ENCODE measurements around the gene IFT88.
A peak's percentile ranks its signal among the peaks of the same experiment; 100 is the strongest.

IFT88 gene

GRCh38 chr13:20525601-20526544, 41.1 kb upstream of the IFT88 start, which contains the start of gene CRYL1:
Gene CRYL1 (minus strand): TSS chr13:20525857. CDS start chr13:20525794, 63 bp downstream.
- no peak for TF ChIP-seq CTCF (IDR thresholded peaks at IDR 0.05; ENCODE audit: low read depth, low read length)
- H3K4me3 ChIP-seq (ENCODE audit: low read depth, low read length) = peak within 1 kb of the TSS; percentile 76

- H3K4me3 ChIP-seq (ENCODE audit: low read depth, low read length) = peak overlapping the region; percentile 76
- no peak for TF ChIP-seq CTCF (IDR thresholded peaks at IDR 0.05; ENCODE audit: low read depth, low read length)
Observed at GRCh38 chr13:20526664-20527063, 40.3 kb upstream of the IFT88 start.

- H3K4me3 ChIP-seq (ENCODE audit: low read depth, low read length) = no peak overlapping the region
- no peak for TF ChIP-seq CTCF (IDR thresholded peaks at IDR 0.05; ENCODE audit: low read depth, low read length)
Observed at GRCh38 chr13:20528452-20528851, 38.5 kb upstream of the IFT88 start.

GRCh38 chr13:20534038-20534608, 32.8 kb upstream of the IFT88 start:
- TF ChIP-seq CTCF (IDR thresholded peaks at IDR 0.05; ENCODE audit: low read depth, low read length) = no peak
- H3K4me3 ChIP-seq (ENCODE audit: low read depth, low read length) = no peak overlapping the region

- TF ChIP-seq CTCF (IDR thresholded peaks at IDR 0.05; ENCODE audit: low read depth, low read length) = no peak
- H3K4me3 ChIP-seq (ENCODE audit: low read depth, low read length) = no peak overlapping the region
Observed at GRCh38 chr13:20536992-20537391, 30.0 kb upstream of the IFT88 start.

- no peak for TF ChIP-seq CTCF (IDR thresholded peaks at IDR 0.05; ENCODE audit: low read depth, low read length)
- H3K4me3 ChIP-seq (ENCODE audit: low read depth, low read length) = no peak overlapping the region
Observed at GRCh38 chr13:20544201-20544923, 22.6 kb upstream of the IFT88 start.
